ENCODE data around the gene CDKAL1.

Gene CDKAL1

GRCh38 chr6:20929283-20929682, 395.0 kb downstream of the CDKAL1 start (continued):
- TF ChIP-seq, protein P1, sequence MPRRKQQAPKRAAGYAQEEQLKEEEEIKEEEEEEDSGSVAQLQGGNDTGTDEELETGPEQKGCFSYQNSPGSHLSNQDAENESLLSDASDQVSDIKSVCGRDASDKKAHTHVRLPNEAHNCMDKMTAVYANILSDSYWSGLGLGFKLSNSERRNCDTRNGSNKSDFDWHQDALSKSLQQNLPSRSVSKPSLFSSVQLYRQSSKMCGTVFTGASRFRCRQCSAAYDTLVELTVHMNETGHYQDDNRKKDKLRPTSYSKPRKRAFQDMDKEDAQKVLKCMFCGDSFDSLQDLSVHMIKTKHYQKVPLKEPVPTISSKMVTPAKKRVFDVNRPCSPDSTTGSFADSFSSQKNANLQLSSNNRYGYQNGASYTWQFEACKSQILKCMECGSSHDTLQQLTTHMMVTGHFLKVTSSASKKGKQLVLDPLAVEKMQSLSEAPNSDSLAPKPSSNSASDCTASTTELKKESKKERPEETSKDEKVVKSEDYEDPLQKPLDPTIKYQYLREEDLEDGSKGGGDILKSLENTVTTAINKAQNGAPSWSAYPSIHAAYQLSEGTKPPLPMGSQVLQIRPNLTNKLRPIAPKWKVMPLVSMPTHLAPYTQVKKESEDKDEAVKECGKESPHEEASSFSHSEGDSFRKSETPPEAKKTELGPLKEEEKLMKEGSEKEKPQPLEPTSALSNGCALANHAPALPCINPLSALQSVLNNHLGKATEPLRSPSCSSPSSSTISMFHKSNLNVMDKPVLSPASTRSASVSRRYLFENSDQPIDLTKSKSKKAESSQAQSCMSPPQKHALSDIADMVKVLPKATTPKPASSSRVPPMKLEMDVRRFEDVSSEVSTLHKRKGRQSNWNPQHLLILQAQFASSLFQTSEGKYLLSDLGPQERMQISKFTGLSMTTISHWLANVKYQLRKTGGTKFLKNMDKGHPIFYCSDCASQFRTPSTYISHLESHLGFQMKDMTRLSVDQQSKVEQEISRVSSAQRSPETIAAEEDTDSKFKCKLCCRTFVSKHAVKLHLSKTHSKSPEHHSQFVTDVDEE (CRISPR knock-in tag; IDR thresholded peaks at IDR 0.05) = no peak
- TF ChIP-seq SNAI2 (CRISPR knock-in tag; IDR thresholded peaks at IDR 0.05) (no peak), CSDC2 (CRISPR knock-in tag; IDR thresholded peaks at IDR 0.05) (no peak), GLIS3 (CRISPR knock-in tag; IDR thresholded peaks at IDR 0.05) (no peak), ISL1 (CRISPR knock-in tag; IDR thresholded peaks at IDR 0.05) (no peak), ESRRG (CRISPR knock-in tag; IDR thresholded peaks at IDR 0.05) (no peak), ZNF565 (CRISPR knock-in tag; conservative IDR thresholded peaks at IDR 0.05; ENCODE audit: low read depth) (no peak), TCF4 (CRISPR knock-in tag; IDR thresholded peaks at IDR 0.05; ENCODE audit: borderline replicate concordance) (no peak), ZC3H10 (CRISPR knock-in tag; IDR thresholded peaks at IDR 0.05) (no peak), OSR1 (CRISPR knock-in tag; IDR thresholded peaks at IDR 0.05) (no peak)
- TF ChIP-seq, protein P2, sequence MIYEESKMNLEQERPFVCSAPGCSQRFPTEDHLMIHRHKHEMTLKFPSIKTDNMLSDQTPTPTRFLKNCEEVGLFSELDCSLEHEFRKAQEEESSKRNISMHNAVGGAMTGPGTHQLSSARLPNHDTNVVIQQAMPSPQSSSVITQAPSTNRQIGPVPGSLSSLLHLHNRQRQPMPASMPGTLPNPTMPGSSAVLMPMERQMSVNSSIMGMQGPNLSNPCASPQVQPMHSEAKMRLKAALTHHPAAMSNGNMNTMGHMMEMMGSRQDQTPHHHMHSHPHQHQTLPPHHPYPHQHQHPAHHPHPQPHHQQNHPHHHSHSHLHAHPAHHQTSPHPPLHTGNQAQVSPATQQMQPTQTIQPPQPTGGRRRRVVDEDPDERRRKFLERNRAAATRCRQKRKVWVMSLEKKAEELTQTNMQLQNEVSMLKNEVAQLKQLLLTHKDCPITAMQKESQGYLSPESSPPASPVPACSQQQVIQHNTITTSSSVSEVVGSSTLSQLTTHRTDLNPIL (CRISPR knock-in tag; IDR thresholded peaks at IDR 0.05; ENCODE audit: low read depth) = no peak

DNA sequence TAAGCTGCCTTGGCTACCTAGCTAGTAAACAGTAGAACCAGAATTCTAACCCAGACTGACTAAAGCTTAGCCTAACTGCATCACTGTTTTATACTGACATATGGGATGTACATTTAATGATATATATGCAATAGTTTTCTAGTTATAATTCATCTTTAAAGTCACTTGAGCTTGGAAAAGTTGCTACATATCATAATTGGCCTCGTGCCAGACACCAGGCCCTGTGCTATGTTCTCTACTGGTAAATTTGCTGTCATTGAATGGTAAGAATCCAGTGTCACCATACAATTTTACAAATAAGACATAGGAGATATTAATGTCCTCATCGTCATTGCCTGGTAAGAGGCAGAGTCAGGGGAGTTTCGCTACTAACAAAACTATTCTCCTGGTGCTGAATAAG, 396.8 kb downstream of the CDKAL1 start:
- ATAC-seq = no peak
- TF ChIP-seq, protein P3, sequence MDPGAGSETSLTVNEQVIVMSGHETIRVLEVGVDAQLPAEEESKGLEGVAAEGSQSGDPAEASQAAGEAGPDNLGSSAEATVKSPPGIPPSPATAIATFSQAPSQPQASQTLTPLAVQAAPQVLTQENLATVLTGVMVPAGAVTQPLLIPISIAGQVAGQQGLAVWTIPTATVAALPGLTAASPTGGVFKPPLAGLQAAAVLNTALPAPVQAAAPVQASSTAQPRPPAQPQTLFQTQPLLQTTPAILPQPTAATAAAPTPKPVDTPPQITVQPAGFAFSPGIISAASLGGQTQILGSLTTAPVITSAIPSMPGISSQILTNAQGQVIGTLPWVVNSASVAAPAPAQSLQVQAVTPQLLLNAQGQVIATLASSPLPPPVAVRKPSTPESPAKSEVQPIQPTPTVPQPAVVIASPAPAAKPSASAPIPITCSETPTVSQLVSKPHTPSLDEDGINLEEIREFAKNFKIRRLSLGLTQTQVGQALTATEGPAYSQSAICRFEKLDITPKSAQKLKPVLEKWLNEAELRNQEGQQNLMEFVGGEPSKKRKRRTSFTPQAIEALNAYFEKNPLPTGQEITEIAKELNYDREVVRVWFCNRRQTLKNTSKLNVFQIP (CRISPR knock-in tag; IDR thresholded peaks at IDR 0.05; ENCODE audit: borderline replicate concordance, low read depth) = no peak

GRCh38 chr6:20931772-20932171, 397.5 kb downstream of the CDKAL1 start:
- no peak for ATAC-seq
- TF ChIP-seq, protein P2 (CRISPR knock-in tag; IDR thresholded peaks at IDR 0.05; ENCODE audit: low read depth) = no peak
- TF ChIP-seq, protein P3 (CRISPR knock-in tag; IDR thresholded peaks at IDR 0.05; ENCODE audit: borderline replicate concordance, low read depth) = no peak
- TF ChIP-seq ZNF70 (CRISPR knock-in tag; IDR thresholded peaks at IDR 0.05) (no peak), SNAI2 (CRISPR knock-in tag; IDR thresholded peaks at IDR 0.05) (no peak), ESRRG (CRISPR knock-in tag; IDR thresholded peaks at IDR 0.05) (no peak), ZNF8 (CRISPR knock-in tag; IDR thresholded peaks at IDR 0.05) (no peak), RARB (CRISPR knock-in tag; IDR thresholded peaks at IDR 0.05) (no peak), TCF4 (CRISPR knock-in tag; IDR thresholded peaks at IDR 0.05; ENCODE audit: borderline replicate concordance) (no peak), ZFP3 (CRISPR knock-in tag; IDR thresholded peaks at IDR 0.05) (no peak), CSDC2 (CRISPR knock-in tag; IDR thresholded peaks at IDR 0.05) (no peak), ISL1 (CRISPR knock-in tag; IDR thresholded peaks at IDR 0.05) (no peak), ZNF565 (CRISPR knock-in tag; conservative IDR thresholded peaks at IDR 0.05; ENCODE audit: low read depth) (no peak), ZC3H10 (CRISPR knock-in tag; IDR thresholded peaks at IDR 0.05) (no peak)

DNA sequence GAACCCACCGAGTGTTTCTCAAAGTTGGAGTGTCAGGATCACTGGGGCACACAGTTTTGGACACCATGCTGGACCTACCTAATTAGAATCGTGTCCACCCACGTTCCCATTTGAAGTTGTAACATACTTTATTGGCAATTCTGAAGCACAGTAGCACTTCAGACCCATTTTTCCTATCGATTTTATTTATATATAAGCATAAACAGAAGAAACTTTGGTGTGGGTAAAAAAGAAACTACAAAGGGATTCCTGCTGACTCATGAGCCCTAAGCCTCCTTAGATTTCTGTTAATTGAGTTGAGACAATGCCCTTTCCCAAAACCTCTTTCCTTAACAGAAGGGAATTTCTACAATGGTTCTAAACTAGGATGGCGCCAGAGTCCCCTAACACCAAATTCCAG, 398.0 kb downstream of the CDKAL1 start:
- no peak for ATAC-seq
- TF ChIP-seq PPARA (CRISPR knock-in tag; IDR thresholded peaks at IDR 0.05; ENCODE audit: borderline replicate concordance) = no peak
- no peak for TF ChIP-seq CSDC2 (CRISPR knock-in tag; IDR thresholded peaks at IDR 0.05)
- TF ChIP-seq, protein P4, sequence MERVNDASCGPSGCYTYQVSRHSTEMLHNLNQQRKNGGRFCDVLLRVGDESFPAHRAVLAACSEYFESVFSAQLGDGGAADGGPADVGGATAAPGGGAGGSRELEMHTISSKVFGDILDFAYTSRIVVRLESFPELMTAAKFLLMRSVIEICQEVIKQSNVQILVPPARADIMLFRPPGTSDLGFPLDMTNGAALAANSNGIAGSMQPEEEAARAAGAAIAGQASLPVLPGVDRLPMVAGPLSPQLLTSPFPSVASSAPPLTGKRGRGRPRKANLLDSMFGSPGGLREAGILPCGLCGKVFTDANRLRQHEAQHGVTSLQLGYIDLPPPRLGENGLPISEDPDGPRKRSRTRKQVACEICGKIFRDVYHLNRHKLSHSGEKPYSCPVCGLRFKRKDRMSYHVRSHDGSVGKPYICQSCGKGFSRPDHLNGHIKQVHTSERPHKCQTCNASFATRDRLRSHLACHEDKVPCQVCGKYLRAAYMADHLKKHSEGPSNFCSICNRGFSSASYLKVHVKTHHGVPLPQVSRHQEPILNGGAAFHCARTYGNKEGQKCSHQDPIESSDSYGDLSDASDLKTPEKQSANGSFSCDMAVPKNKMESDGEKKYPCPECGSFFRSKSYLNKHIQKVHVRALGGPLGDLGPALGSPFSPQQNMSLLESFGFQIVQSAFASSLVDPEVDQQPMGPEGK (CRISPR knock-in tag; IDR thresholded peaks at IDR 0.05; ENCODE audit: borderline replicate concordance) = no peak
- no peak for TF ChIP-seq GLIS3 (CRISPR knock-in tag; IDR thresholded peaks at IDR 0.05)
- TF ChIP-seq, protein P2 (CRISPR knock-in tag; IDR thresholded peaks at IDR 0.05; ENCODE audit: low read depth) = no peak
- TF ChIP-seq, protein P1 (CRISPR knock-in tag; IDR thresholded peaks at IDR 0.05) = no peak

Data from SK-N-SH treated with all-trans-retinoic acid at 6 μM for 48 hours (cell line).